Measurements from ENCODE around the gene MTLN.
"Not testable (repeated sequence)": the region's sequence is repeated elsewhere in the genome, so short reads cannot be mapped to it uniquely, and the experiment has no call there.

The MTLN gene

DNA sequence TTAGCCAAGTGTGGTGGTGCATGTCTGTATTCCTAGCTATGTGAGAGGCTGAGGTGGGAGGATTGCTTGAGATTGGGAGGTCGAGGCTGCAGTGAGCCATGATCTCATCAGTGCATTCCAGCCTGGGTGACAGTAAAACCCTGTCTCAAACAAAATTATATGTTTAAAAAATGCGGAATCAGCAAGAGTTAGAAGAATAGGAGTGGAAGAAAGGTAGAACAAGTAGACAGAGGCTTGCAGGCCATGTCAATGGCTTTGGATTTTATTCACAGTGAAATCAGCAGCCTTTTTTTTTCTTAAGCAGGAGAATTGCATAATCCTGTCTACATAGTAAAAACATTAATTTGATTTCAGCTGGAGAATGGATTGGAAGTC is 7.8 kb upstream of the MTLN start:
- Histone ChIP-seq H3K4me1 (ENCODE audit: control insufficient read depth in 1 of 2, insufficient read depth in 2 of 2, low read length in 2 of 2) (peaks cover 7 to 15% of the 10 kb centered on the region in 2 donors), H3K9me3 (ENCODE audit: control insufficient read depth in 1 of 2, low read length in 2 of 2) (no peaks in the 10 kb centered on the region), H3K27ac (ENCODE audit: low read depth, low read length) (no peak overlapping the region), H3K27me3 (ENCODE audit: control insufficient read depth in 1 of 2, insufficient read depth in 2 of 2, low read length in 2 of 2) (peaks cover 2 to 5% of the 10 kb centered on the region in 2 donors), H3K9ac (ENCODE audit: low read depth in 1 of 2, low read length in 2 of 2) (no peak overlapping the region), H3K36me3 (ENCODE audit: control insufficient read depth in 1 of 2, insufficient read depth in 2 of 2, low read length in 2 of 2) (no peaks in the 10 kb centered on the region), H3K4me3 (ENCODE audit: low read depth in 1 of 2, low read length in 2 of 2) (no peak overlapping the region)

DNA sequence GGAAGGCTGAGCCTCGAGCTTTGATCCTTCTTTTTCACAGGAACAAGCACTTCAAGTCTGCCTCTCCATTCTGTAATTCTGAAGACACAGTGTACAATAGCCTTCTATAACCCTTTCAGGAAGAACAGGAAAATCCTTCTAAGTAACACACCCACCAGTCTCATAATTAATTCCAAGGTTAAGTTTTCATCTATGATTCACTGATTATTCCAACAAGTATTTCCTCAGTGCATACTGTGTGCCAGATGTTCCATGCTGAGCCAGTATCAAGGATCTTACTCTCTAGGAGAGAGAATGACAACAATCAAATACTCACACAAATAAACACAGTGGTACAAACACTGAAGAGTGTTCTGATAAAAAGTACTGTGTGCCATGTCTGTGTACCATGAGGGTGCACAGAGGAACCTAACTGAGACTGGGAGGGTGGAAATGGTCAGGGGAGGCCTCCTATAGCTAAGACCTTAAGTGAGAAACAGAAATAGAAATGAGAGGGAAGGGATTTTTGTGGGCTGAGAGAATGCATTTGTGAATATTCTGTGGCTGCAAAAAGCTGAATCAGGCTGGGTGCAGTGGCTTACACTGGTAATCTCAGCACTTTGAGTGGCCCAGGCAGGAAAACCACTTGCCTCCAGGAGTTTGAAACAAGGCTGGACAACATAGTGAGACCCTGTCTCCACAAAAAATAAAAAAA is 7.3 kb upstream of the MTLN start:
- H3K4me3 ChIP-seq (ENCODE audit: low read depth in 1 of 2, low read length in 2 of 2) = peak overlapping the region in 1 of 2 donors; percentile 30
- H3K4me1 ChIP-seq (ENCODE audit: control insufficient read depth in 1 of 2, insufficient read depth in 2 of 2, low read length in 2 of 2) = peaks cover 7 to 17% of the 10 kb centered on the region in 2 donors
- H3K27ac ChIP-seq (ENCODE audit: low read depth, low read length) = no peak overlapping the region
- H3K9ac ChIP-seq (ENCODE audit: low read depth in 1 of 2, low read length in 2 of 2) = no peak overlapping the region
- no peaks in the 10 kb centered on the region for H3K36me3 ChIP-seq (ENCODE audit: control insufficient read depth in 1 of 2, insufficient read depth in 2 of 2, low read length in 2 of 2)
- no peaks in the 10 kb centered on the region for H3K9me3 ChIP-seq (ENCODE audit: control insufficient read depth in 1 of 2, low read length in 2 of 2)
- peaks cover 2 to 3% of the 10 kb centered on the region in 2 donors for H3K27me3 ChIP-seq (ENCODE audit: control insufficient read depth in 1 of 2, insufficient read depth in 2 of 2, low read length in 2 of 2)

DNA sequence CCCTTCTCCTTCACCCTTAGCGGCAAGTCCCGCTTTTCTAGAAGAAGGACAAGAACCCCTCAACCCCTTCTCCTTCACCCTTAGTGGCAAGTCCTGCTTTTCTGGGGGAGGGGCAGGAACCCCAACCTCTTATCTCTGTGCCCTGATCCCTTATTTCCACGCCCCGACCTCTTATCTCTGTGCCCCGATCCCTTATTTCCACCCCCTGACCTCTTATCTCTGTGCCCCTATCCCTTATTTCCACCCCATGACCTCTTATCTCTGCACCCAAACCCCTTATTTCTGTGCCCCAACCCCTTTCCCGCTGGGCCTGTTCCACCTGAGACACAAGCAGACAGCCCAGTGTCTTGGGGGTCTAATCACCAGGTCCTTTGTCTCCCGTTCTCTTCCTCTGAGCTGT is 6.5 kb upstream of the MTLN start:
- H3K4me1 ChIP-seq (ENCODE audit: control insufficient read depth in 1 of 2, insufficient read depth in 2 of 2, low read length in 2 of 2) = peaks cover 7 to 17% of the 10 kb centered on the region in 2 donors
- H3K27me3 ChIP-seq (ENCODE audit: control insufficient read depth in 1 of 2, insufficient read depth in 2 of 2, low read length in 2 of 2) = not testable (repeated sequence)

DNA sequence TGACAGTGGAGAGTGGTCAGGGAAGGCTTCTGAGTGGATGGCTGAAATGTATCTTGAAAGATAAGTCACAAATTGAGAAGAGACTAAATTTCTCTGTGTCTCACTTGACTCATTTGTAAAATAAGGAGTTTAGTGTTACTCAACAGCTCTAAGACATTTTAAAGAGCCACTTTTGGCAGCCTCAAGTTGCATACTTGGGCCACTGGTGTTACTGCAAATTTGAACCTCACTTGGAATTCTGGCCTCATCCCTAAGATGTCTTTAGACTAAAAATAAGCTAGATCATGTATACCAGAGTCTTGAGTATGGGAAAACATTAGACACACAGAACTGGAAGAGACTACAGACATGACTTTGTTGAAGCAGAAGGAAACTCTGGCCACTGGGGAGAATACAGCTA is 4.5 kb upstream of the MTLN start:
- Histone ChIP-seq H3K9ac (ENCODE audit: low read depth in 1 of 2, low read length in 2 of 2) (no peak overlapping the region), H3K9me3 (ENCODE audit: control insufficient read depth in 1 of 2, low read length in 2 of 2) (no peaks in the 10 kb centered on the region), H3K27ac (ENCODE audit: low read depth, low read length) (no peak overlapping the region), H3K36me3 (ENCODE audit: control insufficient read depth in 1 of 2, insufficient read depth in 2 of 2, low read length in 2 of 2) (no peaks in the 10 kb centered on the region), H3K27me3 (ENCODE audit: control insufficient read depth in 1 of 2, insufficient read depth in 2 of 2, low read length in 2 of 2) (peaks cover 0 to 2% of the 10 kb centered on the region in 2 donors), H3K4me3 (ENCODE audit: low read depth in 1 of 2, low read length in 2 of 2) (no peak overlapping the region), H3K4me1 (ENCODE audit: control insufficient read depth in 1 of 2, insufficient read depth in 2 of 2, low read length in 2 of 2) (peaks cover 9 to 20% of the 10 kb centered on the region in 2 donors)

More for the DNA sequence above, 6.5 kb upstream of the MTLN start:
- not testable (repeated sequence) for H3K9ac ChIP-seq (ENCODE audit: low read depth in 1 of 2, low read length in 2 of 2); H3K27ac ChIP-seq (ENCODE audit: low read depth, low read length); H3K9me3 ChIP-seq (ENCODE audit: control insufficient read depth in 1 of 2, low read length in 2 of 2); H3K36me3 ChIP-seq (ENCODE audit: control insufficient read depth in 1 of 2, insufficient read depth in 2 of 2, low read length in 2 of 2)
- H3K4me3 ChIP-seq (ENCODE audit: low read depth in 1 of 2, low read length in 2 of 2) = peak overlapping the region in 1 of 2 donors; percentile 30

DNA sequence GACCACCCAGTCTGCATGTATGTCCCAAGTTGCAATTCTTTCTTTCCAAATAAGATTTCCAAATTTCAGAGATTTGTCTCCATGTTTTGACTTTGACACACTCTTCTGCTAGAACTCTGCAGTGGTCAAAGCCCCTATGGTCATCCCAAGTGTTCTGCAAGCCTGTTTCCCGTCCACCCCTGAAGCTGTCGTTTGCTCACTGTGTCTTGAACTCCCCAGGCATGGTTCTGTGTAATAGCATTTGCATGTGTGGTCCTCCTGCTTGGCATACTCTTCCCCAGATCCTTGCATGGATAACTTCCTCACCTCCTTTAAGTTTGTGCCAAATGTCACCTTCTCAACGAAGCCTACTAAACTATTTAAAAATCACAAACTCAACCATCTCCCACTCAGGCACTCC is 3.9 kb upstream of the MTLN start:
- H3K4me1 ChIP-seq (ENCODE audit: control insufficient read depth in 1 of 2, insufficient read depth in 2 of 2, low read length in 2 of 2) = peaks cover 13 to 21% of the 10 kb centered on the region in 2 donors
- no peak overlapping the region for H3K9ac ChIP-seq (ENCODE audit: low read depth in 1 of 2, low read length in 2 of 2)
- H3K4me3 ChIP-seq (ENCODE audit: low read depth in 1 of 2, low read length in 2 of 2) = no peak overlapping the region
- H3K27me3 ChIP-seq (ENCODE audit: control insufficient read depth in 1 of 2, insufficient read depth in 2 of 2, low read length in 2 of 2) = peaks cover 0 to 2% of the 10 kb centered on the region in 2 donors
- no peaks in the 10 kb centered on the region for H3K36me3 ChIP-seq (ENCODE audit: control insufficient read depth in 1 of 2, insufficient read depth in 2 of 2, low read length in 2 of 2)
- H3K9me3 ChIP-seq (ENCODE audit: control insufficient read depth in 1 of 2, low read length in 2 of 2) = no peaks in the 10 kb centered on the region
- H3K27ac ChIP-seq (ENCODE audit: low read depth, low read length) = no peak overlapping the region

DNA sequence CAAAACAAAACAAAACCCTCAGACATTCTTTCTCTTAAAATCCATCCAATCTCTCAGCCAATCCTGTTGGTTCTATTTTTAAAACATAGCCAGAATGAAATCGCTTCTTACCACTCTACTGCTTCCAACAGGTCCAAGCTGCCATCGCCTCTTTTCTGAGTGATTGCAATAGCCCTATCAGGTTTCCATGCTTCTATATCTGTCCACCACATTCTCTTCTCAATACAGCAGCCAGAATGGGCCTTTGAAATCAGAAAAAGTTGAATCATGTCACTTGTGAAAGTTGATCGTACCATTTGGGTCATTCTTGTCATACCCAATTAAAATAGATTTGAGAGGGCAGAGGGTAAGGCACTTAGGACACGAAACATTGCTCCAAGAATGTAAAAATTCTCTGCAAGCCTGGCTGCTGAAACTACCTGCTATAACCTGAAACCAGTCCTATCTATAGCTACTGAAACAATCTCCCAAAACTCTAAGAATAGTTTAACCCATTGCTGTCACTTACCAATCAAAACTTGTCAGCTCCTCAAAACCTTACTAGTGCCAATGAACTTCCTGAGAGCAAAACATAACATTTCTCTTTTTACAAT is 3.3 kb upstream of the MTLN start:
- no peak overlapping the region for H3K4me3 ChIP-seq (ENCODE audit: low read depth in 1 of 2, low read length in 2 of 2)
- no peak overlapping the region for H3K27ac ChIP-seq (ENCODE audit: low read depth, low read length)
- peaks cover 17 to 26% of the 10 kb centered on the region in 2 donors for H3K4me1 ChIP-seq (ENCODE audit: control insufficient read depth in 1 of 2, insufficient read depth in 2 of 2, low read length in 2 of 2)
- H3K36me3 ChIP-seq (ENCODE audit: control insufficient read depth in 1 of 2, insufficient read depth in 2 of 2, low read length in 2 of 2) = peaks cover 0 to 3% of the 10 kb centered on the region in 2 donors
- peaks cover 0 to 2% of the 10 kb centered on the region in 2 donors for H3K27me3 ChIP-seq (ENCODE audit: control insufficient read depth in 1 of 2, insufficient read depth in 2 of 2, low read length in 2 of 2)
- H3K9me3 ChIP-seq (ENCODE audit: control insufficient read depth in 1 of 2, low read length in 2 of 2) = no peaks in the 10 kb centered on the region
- H3K9ac ChIP-seq (ENCODE audit: low read depth in 1 of 2, low read length in 2 of 2) = no peak overlapping the region

DNA sequence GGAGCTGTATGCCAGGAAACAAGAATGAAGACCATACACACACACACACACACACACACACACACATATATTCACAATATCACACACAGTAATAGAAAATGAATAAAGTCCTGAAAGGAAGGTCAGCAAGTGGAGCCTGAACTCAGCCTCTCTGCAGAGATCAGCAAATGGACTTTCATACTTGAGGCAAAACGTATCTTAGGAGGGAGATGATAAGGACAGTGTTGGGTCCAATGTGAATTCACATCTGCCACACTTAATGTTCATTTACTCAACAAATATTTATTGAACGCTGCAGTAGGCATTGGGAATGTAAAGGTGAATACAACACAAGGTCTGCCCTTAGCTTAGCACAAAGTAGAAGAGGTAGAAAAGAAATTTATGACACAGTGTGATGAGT is 2.7 kb upstream of the MTLN start:
- no peak overlapping the region for H3K27ac ChIP-seq (ENCODE audit: low read depth, low read length)
- H3K36me3 ChIP-seq (ENCODE audit: control insufficient read depth in 1 of 2, insufficient read depth in 2 of 2, low read length in 2 of 2) = peaks cover 0 to 6% of the 10 kb centered on the region in 2 donors
- H3K9ac ChIP-seq (ENCODE audit: low read depth in 1 of 2, low read length in 2 of 2) = no peak overlapping the region
- no peak overlapping the region for H3K4me3 ChIP-seq (ENCODE audit: low read depth in 1 of 2, low read length in 2 of 2)
- no peaks in the 10 kb centered on the region for H3K9me3 ChIP-seq (ENCODE audit: control insufficient read depth in 1 of 2, low read length in 2 of 2)
- peaks cover 17 to 26% of the 10 kb centered on the region in 2 donors for H3K4me1 ChIP-seq (ENCODE audit: control insufficient read depth in 1 of 2, insufficient read depth in 2 of 2, low read length in 2 of 2)
- peaks cover 0 to 2% of the 10 kb centered on the region in 2 donors for H3K27me3 ChIP-seq (ENCODE audit: control insufficient read depth in 1 of 2, insufficient read depth in 2 of 2, low read length in 2 of 2)

DNA sequence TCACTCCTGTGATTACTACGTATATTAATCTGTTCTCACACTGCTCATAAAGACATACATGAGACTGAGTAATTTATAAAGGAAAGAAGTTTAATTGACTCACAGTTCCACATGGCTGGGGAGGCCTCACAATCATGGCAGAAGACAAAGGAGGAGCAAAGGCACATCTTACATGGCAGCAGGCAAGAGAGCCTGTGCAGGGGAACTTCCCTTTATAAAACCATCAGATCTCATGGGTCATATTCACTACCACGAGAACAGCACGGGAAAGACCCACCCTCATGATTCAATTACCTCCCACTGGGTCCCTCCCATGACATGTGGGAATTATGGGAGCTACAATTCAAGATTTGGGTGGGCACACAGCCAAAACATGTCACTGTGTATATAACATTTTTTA is 1.2 kb upstream of the MTLN start:
- not testable (repeated sequence) for H3K4me3 ChIP-seq (ENCODE audit: low read depth in 1 of 2, low read length in 2 of 2); H3K27me3 ChIP-seq (ENCODE audit: control insufficient read depth in 1 of 2, insufficient read depth in 2 of 2, low read length in 2 of 2); H3K27ac ChIP-seq (ENCODE audit: low read depth, low read length); H3K9ac ChIP-seq (ENCODE audit: low read depth in 1 of 2, low read length in 2 of 2); H3K9me3 ChIP-seq (ENCODE audit: control insufficient read depth in 1 of 2, low read length in 2 of 2)
- H3K36me3 ChIP-seq (ENCODE audit: control insufficient read depth in 1 of 2, insufficient read depth in 2 of 2, low read length in 2 of 2) = peaks cover 0 to 17% of the 10 kb centered on the region in 2 donors
- peaks cover 10 to 17% of the 10 kb centered on the region in 2 donors for H3K4me1 ChIP-seq (ENCODE audit: control insufficient read depth in 1 of 2, insufficient read depth in 2 of 2, low read length in 2 of 2)

DNA sequence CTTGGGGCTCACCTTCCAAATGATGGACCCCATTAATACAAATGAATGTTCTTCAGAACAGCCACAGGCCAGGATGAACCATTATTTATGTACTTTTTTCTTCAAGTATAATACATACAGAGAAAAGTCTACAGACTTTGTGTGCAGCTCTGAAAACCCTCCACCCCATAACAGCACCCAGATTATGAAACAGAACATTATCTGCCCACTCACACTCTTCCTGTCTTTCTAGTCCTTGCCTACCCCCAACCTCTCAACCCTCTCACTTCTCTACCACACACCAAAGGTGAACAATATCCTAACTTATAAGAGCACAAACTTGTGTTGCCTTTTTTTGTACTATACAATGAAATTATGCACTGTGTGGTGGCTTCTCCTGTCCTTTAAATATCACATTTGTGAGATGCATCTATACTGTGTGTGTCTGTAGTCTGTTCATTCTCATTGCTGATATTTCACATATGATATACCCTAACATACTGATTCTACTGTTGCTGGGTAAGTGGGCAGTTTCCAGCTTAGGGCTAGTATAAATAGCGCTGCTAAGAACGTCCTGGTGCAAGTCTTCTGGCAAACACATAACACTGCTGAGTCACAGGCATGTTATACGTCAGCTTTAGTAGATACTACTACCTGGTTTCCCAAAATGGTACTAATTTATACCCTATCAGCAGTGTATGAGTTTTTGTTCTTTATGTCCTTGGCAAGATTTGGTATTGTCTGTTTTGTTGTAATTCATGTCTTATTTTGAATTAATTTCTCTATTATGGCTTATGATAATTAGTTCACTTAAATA is 6.5 kb downstream of the MTLN start:
- H3K36me3 ChIP-seq (ENCODE audit: control insufficient read depth in 1 of 2, insufficient read depth in 2 of 2, low read length in 2 of 2) = peaks cover 0 to 15% of the 10 kb centered on the region in 2 donors
- no peaks in the 10 kb centered on the region for H3K27me3 ChIP-seq (ENCODE audit: control insufficient read depth in 1 of 2, insufficient read depth in 2 of 2, low read length in 2 of 2)
- peaks cover 8 to 9% of the 10 kb centered on the region in 2 donors for H3K4me1 ChIP-seq (ENCODE audit: control insufficient read depth in 1 of 2, insufficient read depth in 2 of 2, low read length in 2 of 2)
- H3K9me3 ChIP-seq (ENCODE audit: control insufficient read depth in 1 of 2, low read length in 2 of 2) = no peaks in the 10 kb centered on the region
- H3K4me3 ChIP-seq (ENCODE audit: low read depth in 1 of 2, low read length in 2 of 2) = no peak overlapping the region
- H3K9ac ChIP-seq (ENCODE audit: low read depth in 1 of 2, low read length in 2 of 2) = no peak overlapping the region
- no peak overlapping the region for H3K27ac ChIP-seq (ENCODE audit: low read depth, low read length)
